ENCODE measurements around the gene ELK1.

Gene ELK1

DNA sequence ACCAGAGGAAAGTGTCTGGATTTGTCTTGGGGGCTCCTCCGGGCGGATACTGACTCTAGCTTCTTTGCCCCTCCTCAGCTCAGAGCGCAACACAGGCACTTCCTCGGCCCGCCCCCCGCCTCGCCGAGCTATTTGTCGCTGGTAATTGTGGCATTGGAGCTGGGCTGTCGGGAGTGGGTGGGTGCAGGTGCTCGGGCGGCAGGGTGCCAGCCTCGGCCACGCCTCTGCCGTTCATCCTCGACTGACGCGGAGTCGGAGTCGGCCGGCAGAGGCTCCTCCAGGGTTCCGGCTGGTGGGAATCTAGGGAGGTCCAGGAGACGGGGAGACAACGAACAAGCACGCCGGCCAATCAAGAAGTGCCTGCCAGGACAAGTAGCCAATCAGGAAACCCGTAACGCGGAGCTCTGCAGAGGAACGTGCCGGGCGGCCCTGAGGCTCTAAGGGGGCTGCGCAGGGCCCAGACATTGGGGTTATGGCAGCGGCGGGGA lies 26.8 kb downstream of the ELK1 start:
- TF ChIP-seq CTCF (IDR thresholded peaks at IDR 0.05) = no peak
- H3K27ac Mint-ChIP-seq = no peak overlapping the region
- peak; percentile 69 for DNase-seq
- H3K36me3 Mint-ChIP-seq (ENCODE audit: low read depth) = no peaks in the 10 kb centered on the region
- peaks cover 9% of the 10 kb centered on the region for H3K4me1 Mint-ChIP-seq
- peaks cover 42% of the 10 kb centered on the region for H3K27me3 Mint-ChIP-seq (ENCODE audit: low read depth, poor library complexity)
- H3K9me3 Mint-ChIP-seq = peaks cover 73% of the 10 kb centered on the region
- peak overlapping the region; percentile 71 for H3K4me3 Mint-ChIP-seq

DNA sequence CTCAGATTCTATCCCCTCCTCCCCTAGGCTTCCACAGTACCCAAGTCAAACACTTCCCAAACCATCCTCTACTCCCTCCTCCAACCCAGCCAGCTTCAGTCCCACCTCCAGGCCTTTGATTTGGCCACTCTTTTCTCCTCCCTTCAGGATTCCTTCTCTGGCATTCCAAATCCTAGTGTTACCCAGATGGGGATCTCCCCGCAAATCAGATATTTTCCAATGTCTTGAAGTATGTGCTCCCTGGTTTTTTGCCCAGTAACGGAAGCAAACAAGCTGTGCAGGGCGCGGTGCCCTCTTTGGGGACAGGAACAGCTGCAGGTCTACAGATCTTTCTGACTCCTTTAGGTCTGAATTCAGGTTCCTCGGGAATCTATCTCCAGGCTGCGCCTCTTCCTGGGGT lies 28.5 kb downstream of the ELK1 start:
- H3K9me3 Mint-ChIP-seq = peaks cover 79% of the 10 kb centered on the region

GRCh38 chrX:47620303-47620685 lies 30.1 kb downstream of the ELK1 start:
- Mint-ChIP-seq H3K4me3 (no peak overlapping the region), H3K27me3 (ENCODE audit: low read depth, poor library complexity) (peaks cover 58% of the 10 kb centered on the region), H3K9me3 (peaks cover 77% of the 10 kb centered on the region), H3K4me1 (peaks cover 9% of the 10 kb centered on the region), H3K27ac (no peak overlapping the region), H3K36me3 (ENCODE audit: low read depth) (no peaks in the 10 kb centered on the region)
- no peak for TF ChIP-seq CTCF (IDR thresholded peaks at IDR 0.05)
- no peak for DNase-seq

More for the DNA sequence above, 28.5 kb downstream of the ELK1 start:
- no peak for DNase-seq
- H3K27ac Mint-ChIP-seq = no peak overlapping the region
- H3K4me3 Mint-ChIP-seq = no peak overlapping the region
- H3K36me3 Mint-ChIP-seq (ENCODE audit: low read depth) = no peaks in the 10 kb centered on the region
- peaks cover 9% of the 10 kb centered on the region for H3K4me1 Mint-ChIP-seq
- TF ChIP-seq CTCF (IDR thresholded peaks at IDR 0.05) = no peak
- H3K27me3 Mint-ChIP-seq (ENCODE audit: low read depth, poor library complexity) = peaks cover 53% of the 10 kb centered on the region

DNA sequence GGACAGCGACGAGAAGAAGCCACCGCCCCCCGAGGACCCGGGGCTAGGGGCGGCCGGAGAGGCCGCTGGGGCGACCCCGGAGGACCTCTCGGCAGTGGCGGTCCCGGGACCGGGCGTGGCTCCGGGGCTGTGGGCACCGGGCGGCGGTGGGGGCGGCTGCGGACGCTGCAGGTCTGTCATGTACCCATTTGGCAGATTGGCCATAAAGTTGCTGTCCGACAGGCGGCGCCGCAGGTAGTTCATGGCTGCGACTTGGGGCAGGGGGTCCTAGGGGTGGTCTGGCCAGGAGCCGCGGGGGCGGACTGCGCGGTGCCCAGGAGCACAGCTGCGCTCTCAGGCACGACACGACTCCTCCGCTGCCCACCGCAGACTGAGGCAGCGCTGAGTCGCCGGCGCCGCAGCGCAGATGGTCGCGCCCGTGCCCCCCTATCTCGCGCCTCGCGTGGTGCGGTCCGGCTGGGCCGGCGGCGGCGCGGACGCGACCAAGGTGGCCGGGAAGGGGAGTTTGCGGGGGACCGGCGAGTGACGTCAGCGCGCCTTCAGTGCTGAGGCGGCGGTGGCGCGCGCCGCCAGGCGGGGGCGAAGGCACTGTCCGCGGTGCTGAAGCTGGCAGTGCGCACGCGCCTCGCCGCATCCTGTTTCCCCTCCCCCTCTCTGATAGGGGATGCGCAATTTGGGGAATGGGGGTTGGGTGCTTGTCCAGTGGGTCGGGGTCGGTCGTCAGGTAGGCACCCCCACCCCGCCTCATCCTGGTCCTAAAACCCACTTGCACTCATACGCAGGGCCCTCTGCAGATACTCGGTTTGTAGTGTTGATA lies 30.7 kb downstream of the ELK1 start, which contains the start of gene SYN1:
Gene SYN1 (minus strand): TSS at position 372 of the 817 bp plus-strand sequence. CDS start 129 bp downstream, at position 243.
- Mint-ChIP-seq H3K4me3 (no peak within 1 kb of the TSS), H3K36me3 (ENCODE audit: low read depth) (no peaks in the 10 kb centered on the region), H3K4me1 (peaks cover 9% of the 10 kb centered on the region), H3K27me3 (ENCODE audit: low read depth, poor library complexity) (peaks cover 55% of the 10 kb centered on the region), H3K9me3 (peaks cover 75% of the 10 kb centered on the region), H3K27ac (no peak within 1 kb of the TSS)
- TF ChIP-seq CTCF (IDR thresholded peaks at IDR 0.05) = no peak
- DNase-seq = peak; percentile 88

DNA sequence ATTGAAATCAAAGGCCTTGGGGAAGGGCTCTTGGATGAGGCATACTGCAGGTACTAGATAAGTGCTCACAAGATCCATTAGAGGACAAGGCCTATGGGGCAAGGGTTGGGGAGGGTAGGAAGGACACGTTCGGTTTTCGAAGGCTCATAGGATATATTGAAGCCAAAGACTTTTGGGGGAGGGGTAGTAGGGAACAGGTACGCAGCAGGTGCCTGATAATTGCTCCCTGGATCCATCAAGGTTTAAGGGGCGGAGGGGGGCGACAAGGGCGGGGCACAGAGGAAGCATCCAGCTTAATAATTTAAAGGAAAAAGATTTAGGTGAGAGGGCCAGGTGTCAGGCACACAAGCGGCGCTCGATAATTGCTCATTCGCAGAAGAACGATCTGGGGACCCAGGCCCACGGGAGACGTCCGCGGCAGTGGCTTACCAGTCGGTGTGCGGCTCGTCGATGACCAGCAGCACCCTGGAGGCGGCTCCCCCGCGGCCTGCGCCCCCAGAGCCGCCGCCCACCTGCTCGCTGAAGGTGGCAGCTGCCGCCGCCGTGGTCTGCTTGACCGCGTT lies 31.4 kb downstream of the ELK1 start:
- no peak for DNase-seq
- H3K9me3 Mint-ChIP-seq = peaks cover 76% of the 10 kb centered on the region
- H3K4me1 Mint-ChIP-seq = peaks cover 7% of the 10 kb centered on the region
- H3K4me3 Mint-ChIP-seq = no peak overlapping the region
- no peak overlapping the region for H3K27ac Mint-ChIP-seq
- no peaks in the 10 kb centered on the region for H3K36me3 Mint-ChIP-seq (ENCODE audit: low read depth)
- H3K27me3 Mint-ChIP-seq (ENCODE audit: low read depth, poor library complexity) = peaks cover 55% of the 10 kb centered on the region
- no peak for TF ChIP-seq CTCF (IDR thresholded peaks at IDR 0.05)
